Measurements from ENCODE around the gene ZNF84.

ZNF84 gene

DNA sequence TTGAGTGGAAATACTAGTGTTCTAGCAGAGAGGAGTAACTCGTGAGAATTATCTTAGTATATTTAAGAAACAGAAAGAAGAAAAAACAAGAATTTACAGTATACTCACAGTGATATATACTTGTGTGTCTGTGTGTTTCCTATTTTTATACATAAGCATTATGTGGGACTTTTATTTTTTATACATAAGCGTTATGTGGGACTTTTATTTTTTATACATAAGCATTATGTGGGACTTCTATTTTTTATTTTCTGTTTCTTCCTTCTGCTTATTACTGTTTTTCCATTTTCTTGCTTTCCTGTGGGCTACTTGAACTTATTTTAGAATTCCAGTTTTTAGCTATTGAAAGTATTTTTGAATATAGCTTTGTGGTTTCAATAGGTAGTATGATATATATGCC is 36.5 kb downstream of the ZNF84 start:
- DNase-seq (ENCODE audit: low read depth in 1 of 2, low spot score in 1 of 2) = no peak
- TF ChIP-seq, protein P1, sequence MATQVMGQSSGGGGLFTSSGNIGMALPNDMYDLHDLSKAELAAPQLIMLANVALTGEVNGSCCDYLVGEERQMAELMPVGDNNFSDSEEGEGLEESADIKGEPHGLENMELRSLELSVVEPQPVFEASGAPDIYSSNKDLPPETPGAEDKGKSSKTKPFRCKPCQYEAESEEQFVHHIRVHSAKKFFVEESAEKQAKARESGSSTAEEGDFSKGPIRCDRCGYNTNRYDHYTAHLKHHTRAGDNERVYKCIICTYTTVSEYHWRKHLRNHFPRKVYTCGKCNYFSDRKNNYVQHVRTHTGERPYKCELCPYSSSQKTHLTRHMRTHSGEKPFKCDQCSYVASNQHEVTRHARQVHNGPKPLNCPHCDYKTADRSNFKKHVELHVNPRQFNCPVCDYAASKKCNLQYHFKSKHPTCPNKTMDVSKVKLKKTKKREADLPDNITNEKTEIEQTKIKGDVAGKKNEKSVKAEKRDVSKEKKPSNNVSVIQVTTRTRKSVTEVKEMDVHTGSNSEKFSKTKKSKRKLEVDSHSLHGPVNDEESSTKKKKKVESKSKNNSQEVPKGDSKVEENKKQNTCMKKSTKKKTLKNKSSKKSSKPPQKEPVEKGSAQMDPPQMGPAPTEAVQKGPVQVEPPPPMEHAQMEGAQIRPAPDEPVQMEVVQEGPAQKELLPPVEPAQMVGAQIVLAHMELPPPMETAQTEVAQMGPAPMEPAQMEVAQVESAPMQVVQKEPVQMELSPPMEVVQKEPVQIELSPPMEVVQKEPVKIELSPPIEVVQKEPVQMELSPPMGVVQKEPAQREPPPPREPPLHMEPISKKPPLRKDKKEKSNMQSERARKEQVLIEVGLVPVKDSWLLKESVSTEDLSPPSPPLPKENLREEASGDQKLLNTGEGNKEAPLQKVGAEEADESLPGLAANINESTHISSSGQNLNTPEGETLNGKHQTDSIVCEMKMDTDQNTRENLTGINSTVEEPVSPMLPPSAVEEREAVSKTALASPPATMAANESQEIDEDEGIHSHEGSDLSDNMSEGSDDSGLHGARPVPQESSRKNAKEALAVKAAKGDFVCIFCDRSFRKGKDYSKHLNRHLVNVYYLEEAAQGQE (IDR thresholded peaks at IDR 0.05; ENCODE audit: insufficient replicate concordance, low read depth) = no peak
- TF ChIP-seq SPI1 (IDR thresholded peaks at IDR 0.05; ENCODE audit: borderline replicate concordance, low read depth) = no peak
- TF ChIP-seq, protein P2, sequence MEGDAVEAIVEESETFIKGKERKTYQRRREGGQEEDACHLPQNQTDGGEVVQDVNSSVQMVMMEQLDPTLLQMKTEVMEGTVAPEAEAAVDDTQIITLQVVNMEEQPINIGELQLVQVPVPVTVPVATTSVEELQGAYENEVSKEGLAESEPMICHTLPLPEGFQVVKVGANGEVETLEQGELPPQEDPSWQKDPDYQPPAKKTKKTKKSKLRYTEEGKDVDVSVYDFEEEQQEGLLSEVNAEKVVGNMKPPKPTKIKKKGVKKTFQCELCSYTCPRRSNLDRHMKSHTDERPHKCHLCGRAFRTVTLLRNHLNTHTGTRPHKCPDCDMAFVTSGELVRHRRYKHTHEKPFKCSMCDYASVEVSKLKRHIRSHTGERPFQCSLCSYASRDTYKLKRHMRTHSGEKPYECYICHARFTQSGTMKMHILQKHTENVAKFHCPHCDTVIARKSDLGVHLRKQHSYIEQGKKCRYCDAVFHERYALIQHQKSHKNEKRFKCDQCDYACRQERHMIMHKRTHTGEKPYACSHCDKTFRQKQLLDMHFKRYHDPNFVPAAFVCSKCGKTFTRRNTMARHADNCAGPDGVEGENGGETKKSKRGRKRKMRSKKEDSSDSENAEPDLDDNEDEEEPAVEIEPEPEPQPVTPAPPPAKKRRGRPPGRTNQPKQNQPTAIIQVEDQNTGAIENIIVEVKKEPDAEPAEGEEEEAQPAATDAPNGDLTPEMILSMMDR (IDR thresholded peaks at IDR 0.05; ENCODE audit: insufficient read depth, low read length) = no peak
- TF ChIP-seq GABPA (IDR thresholded peaks at IDR 0.05; ENCODE audit: low read depth) = no peak
- TF ChIP-seq POLR2AphosphoS5 (IDR thresholded peaks at IDR 0.05; ENCODE audit: low read depth) = no peak
- H3K4me3 ChIP-seq (replicated peaks; ENCODE audit: insufficient read depth, low read length) = no peak overlapping the region
- H3K27ac ChIP-seq (replicated peaks) = no peak overlapping the region
- no peaks in the 10 kb centered on the region for H3K27me3 ChIP-seq (ENCODE audit: insufficient read depth, poor library complexity, severe bottlenecking)

DNA sequence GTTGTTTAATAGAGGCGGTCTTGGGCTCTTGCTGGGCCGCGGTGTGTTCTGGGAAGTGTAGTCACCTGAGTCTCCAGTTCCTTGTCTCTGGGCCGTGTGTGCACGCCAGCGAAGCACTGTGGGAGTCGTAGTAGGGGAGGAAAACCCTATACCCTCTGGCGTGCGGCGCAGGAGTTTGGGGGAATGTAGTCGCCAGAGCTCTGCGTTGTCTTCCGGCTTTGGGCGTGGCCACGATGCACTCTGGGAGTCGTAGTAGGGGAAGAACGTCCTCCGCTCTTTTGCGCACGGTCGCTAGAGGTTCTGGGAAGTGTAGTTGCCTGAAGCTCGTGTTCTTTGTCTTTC is 42.7 kb downstream of the ZNF84 start:
- peak; percentile 87 for TF ChIP-seq GABPA (IDR thresholded peaks at IDR 0.05; ENCODE audit: low read depth)
- TF ChIP-seq, protein P1 (IDR thresholded peaks at IDR 0.05; ENCODE audit: insufficient replicate concordance, low read depth) = no peak
- DNase-seq (ENCODE audit: low read depth in 1 of 2, low spot score in 1 of 2) = peak; percentile 99

DNA sequence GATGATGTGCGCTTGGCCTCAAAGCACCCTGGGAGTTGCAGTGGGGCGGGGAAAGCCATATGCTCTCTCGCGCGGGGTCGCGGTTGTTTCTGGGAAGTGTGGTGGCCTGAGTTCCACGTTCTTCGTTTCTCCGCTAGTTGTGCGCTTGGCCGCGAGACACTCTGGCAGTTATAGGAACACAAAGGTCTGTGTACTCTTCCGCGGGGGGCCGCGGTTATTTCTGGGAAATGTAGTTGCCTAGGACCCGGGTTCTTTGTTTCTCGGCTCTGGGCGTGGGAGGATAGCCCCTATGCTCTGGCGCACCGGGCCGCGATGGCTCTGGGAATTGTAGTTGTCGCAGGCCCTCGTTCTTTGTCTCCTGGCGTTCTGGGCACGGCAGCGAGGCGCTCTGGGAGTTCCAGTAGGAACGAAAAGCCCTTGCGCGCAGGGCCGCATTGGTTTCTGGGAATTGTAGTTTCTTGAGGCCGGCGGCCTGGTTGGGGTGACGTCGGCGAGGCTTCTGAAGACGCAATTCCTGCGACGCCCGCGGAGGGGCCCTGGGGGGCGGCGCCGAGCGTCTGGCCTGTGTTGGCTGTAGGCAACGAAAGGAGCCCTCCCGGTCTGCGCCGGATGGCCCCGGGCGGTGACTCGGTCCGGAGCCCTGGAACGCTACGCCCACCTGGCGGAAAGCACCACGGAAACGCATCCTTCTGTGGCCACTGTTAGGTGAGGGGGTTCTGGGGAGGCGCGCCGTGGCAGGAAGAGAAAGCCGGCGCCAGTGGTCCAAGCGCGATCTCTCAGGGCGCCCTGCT is 43.3 kb downstream of the ZNF84 start, which contains the start of gene ZNF140:
ZNF140 (plus strand) TSS at position 556 of the 791 bp plus-strand sequence. CDS start 398 bp downstream, outside the sequence.
- peak; percentile 94 to 97 for DNase-seq (ENCODE audit: low read depth in 1 of 2, low spot score in 1 of 2)
- Histone ChIP-seq H3K27ac (replicated peaks) (peak within 1 kb of the TSS; percentile 98), H3K27me3 (ENCODE audit: insufficient read depth, poor library complexity, severe bottlenecking) (no peaks in the 10 kb centered on the region), H3K4me3 (replicated peaks; ENCODE audit: insufficient read depth, low read length) (peak within 1 kb of the TSS; percentile 89)
- TF ChIP-seq GABPA (IDR thresholded peaks at IDR 0.05; ENCODE audit: low read depth) (no peak), POLR2AphosphoS5 (IDR thresholded peaks at IDR 0.05; ENCODE audit: low read depth) (no peak; the same call in none of the 2 replicates)
- TF ChIP-seq, protein P1 (IDR thresholded peaks at IDR 0.05; ENCODE audit: insufficient replicate concordance, low read depth) = peak; percentile 27

More for the DNA sequence above, 42.7 kb downstream of the ZNF84 start:
- peak overlapping the region; percentile 98 for H3K27ac ChIP-seq (replicated peaks)
- H3K4me3 ChIP-seq (replicated peaks; ENCODE audit: insufficient read depth, low read length) = peak overlapping the region; percentile 89
- H3K27me3 ChIP-seq (ENCODE audit: insufficient read depth, poor library complexity, severe bottlenecking) = no peaks in the 10 kb centered on the region

DNA sequence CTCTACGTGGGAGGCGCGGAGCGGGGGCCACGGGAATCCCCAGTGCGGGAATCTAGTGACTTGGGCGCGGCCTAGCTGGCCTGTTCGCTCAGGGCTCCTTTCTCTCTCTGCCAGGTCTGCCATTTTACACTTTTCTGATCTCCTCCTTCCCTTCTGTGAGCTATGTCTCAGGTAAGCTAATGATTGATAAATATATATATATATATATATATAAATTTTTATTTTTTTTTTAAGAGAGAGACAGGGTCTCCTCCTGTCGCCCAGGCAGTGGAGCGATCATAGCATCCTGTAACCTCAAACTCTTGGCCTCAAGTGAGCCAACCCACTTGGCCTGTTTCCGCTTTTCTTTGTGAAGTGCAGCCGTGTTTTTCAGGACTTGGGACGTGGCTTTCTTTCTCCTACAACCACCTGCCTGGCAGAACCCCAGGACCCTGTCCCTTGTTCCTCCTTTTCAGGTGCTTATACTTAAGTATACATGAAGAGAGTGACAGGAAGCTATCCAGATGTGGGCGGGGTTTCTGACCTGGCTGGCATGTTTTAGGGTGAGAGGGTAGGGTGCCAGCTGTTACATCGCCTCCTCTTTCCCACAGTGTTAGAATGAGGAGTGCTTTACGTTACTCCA is 44.0 kb downstream of the ZNF84 start:
- DNase-seq (ENCODE audit: low read depth in 1 of 2, low spot score in 1 of 2) = peak in 1 of 2 experiments; percentile 21

More for the DNA sequence above, 44.0 kb downstream of the ZNF84 start:
- no peaks in the 10 kb centered on the region for H3K27me3 ChIP-seq (ENCODE audit: insufficient read depth, poor library complexity, severe bottlenecking)
- peak overlapping the region; percentile 98 for H3K27ac ChIP-seq (replicated peaks)
- H3K4me3 ChIP-seq (replicated peaks; ENCODE audit: insufficient read depth, low read length) = peak overlapping the region; percentile 89
- TF ChIP-seq GABPA (IDR thresholded peaks at IDR 0.05; ENCODE audit: low read depth) = no peak
- TF ChIP-seq POLR2AphosphoS5 (IDR thresholded peaks at IDR 0.05; ENCODE audit: low read depth) = no peak
- TF ChIP-seq, protein P1 (IDR thresholded peaks at IDR 0.05; ENCODE audit: insufficient replicate concordance, low read depth) = peak; percentile 1

Data from HL-60 (cell line).